HuH-7 (cell line): ENCODE data around the gene METTL9.
"Not testable (repeated sequence)": the region's sequence is repeated elsewhere in the genome, so short reads cannot be mapped to it uniquely, and the experiment has no call there.

Experiments used
- DNase-seq: peaks from one replicate; pipeline ENCODE4 v3.0.0; 2011; ENCODE audit warnings: low spot score

Gene METTL9

GRCh38 chr16:21574372-21574771 is 25.0 kb upstream of the METTL9 start:
- no peak for DNase-seq

GRCh38 chr16:21576323-21576722 is 23.1 kb upstream of the METTL9 start:
- DNase-seq: not testable (repeated sequence)

- DNase-seq: not testable (repeated sequence)
These were observed 21.9 kb upstream of the METTL9 start for GRCh38 chr16:21577487-21577886.

GRCh38 chr16:21578311-21578710 is 21.1 kb upstream of the METTL9 start:
- not testable (repeated sequence) for DNase-seq

- DNase-seq: not testable (repeated sequence)
These were observed 19.2 kb upstream of the METTL9 start for GRCh38 chr16:21580131-21580530.

- no peak for DNase-seq
These were observed 18.6 kb upstream of the METTL9 start for GRCh38 chr16:21580807-21581206.

- DNase-seq: no peak
These were observed 14.6 kb upstream of the METTL9 start for GRCh38 chr16:21584817-21585216.

GRCh38 chr16:21588593-21588992 is 10.8 kb upstream of the METTL9 start:
- not testable (repeated sequence) for DNase-seq

- DNase-seq: no peak
These were observed 9.8 kb upstream of the METTL9 start for GRCh38 chr16:21589551-21589950.

- no peak for DNase-seq
These were observed 9.1 kb upstream of the METTL9 start for GRCh38 chr16:21590287-21590686.

- no peak for DNase-seq
These were observed 8.6 kb upstream of the METTL9 start for GRCh38 chr16:21590796-21591195.

GRCh38 chr16:21592191-21592590 is 7.2 kb upstream of the METTL9 start:
- no peak for DNase-seq

GRCh38 chr16:21593530-21594289 is 5.7 kb upstream of the METTL9 start:
- no peak for DNase-seq

- no peak for DNase-seq
These were observed 1.8 kb upstream of the METTL9 start for GRCh38 chr16:21597561-21598030.

- DNase-seq: no peak
These were observed 1.2 kb upstream of the METTL9 start for GRCh38 chr16:21598206-21598605.

- peak; percentile 16 for DNase-seq
These were observed 666 bp upstream of the METTL9 start for GRCh38 chr16:21598701-21599121.

GRCh38 chr16:21600031-21600773 is 825 bp downstream of the METTL9 start:
- peak; percentile 16 for DNase-seq

GRCh38 chr16:21602785-21603184 is 3.4 kb downstream of the METTL9 start:
- DNase-seq: no peak

- peak; percentile 18 for DNase-seq
These were observed 4.6 kb downstream of the METTL9 start for GRCh38 chr16:21603928-21604327.

GRCh38 chr16:21605848-21606247 is 6.5 kb downstream of the METTL9 start:
- not testable (repeated sequence) for DNase-seq

GRCh38 chr16:21608639-21609328 is 9.4 kb downstream of the METTL9 start:
- DNase-seq: no peak

GRCh38 chr16:21610006-21610544 is 10.7 kb downstream of the METTL9 start:
- DNase-seq: no peak
